Uterus (tissue), 4 donors: ENCODE measurements around the gene BLOC1S3. TPM values are rescaled to one million over a fixed set of nuclear protein-coding genes. Genes with fewer than 3 reads are reported as not detected.
A peak's percentile ranks its signal among the peaks of the same experiment; 100 is the strongest.

ENCODE experiments used
- DNase-seq, 2 donors: peaks; one replicate each; pipeline ENCODE4 v3.0.0-alpha.2; 2019 to 2020
- H3K27ac ChIP-seq, 2 donors: fragments of 200-600 bp; sonication (generic); 1 replicate in 1 of 2; 2 replicates in 1 of 2; pipeline ENCODE4 v1.5.1; 2016 to 2018
- H3K27me3 ChIP-seq, 2 donors: fragments of 200-600 bp; sonication (generic); one replicate each; pipeline ENCODE4 v1.5.1; 2018 to 2019; ENCODE audit warnings: control low read depth in 1 of 2
- H3K36me3 ChIP-seq, 2 donors: fragments of 200-600 bp; sonication (generic); one replicate each; pipeline ENCODE4 v1.5.1; 2019; ENCODE audit warnings: control low read depth in 1 of 2
- H3K4me1 ChIP-seq, 2 donors: fragments of 200-600 bp; sonication (generic); one replicate each; pipeline ENCODE4 v1.5.1; 2018 to 2019; ENCODE audit warnings: control low read depth in 1 of 2
- H3K4me3 ChIP-seq, 2 donors: fragments of 200-600 bp; sonication (generic); 1 replicate in 1 of 2; 2 replicates in 1 of 2; pipeline ENCODE4 v1.5.1; 2018 to 2019; ENCODE audit warnings: mild to moderate bottlenecking in 1 of 2
- H3K9me3 ChIP-seq, 2 donors: fragments of 200-600 bp; sonication (generic); one replicate each; pipeline ENCODE4 v1.5.1; 2019; ENCODE audit warnings: control low read depth in 1 of 2
- CTCF ChIP-seq, 4 experiments: fragments of 200-600 bp in 2 of 4; fragments of 450-650 bp in 2 of 4; sonication (generic) in 2 of 4; IDR thresholded peaks; one replicate each; pipeline ENCODE4 v1.5.1; 2016 to 2019; ENCODE audit warnings: antibody characterized with exemption in 4 of 4, mild to moderate bottlenecking in 2 of 4, moderate library complexity in 1 of 4
- POLR2A ChIP-seq, 2 donors: fragments of 450-650 bp; IDR thresholded peaks; one replicate each; pipeline ENCODE4 v1.6.1; 2016; ENCODE audit warnings: antibody characterized with exemption in 2 of 2, mild to moderate bottlenecking in 1 of 2, moderate library complexity in 1 of 2
- intact Hi-C: fragments of 100-400 bp; cut with DNase I; formaldehyde crosslinking; loops from one replicate; pipeline ENCODE4 v1.15.1; 2023; ENCODE audit warnings: low total_unique reads
- total RNA-seq, 4 donors: library from RNA; depleted of rRNA in 3 of 4; stranded (reverse); fragments of >200 nt in 3 of 4; gene quantifications; one replicate each; pipeline versions ENCODE4 v1.1.0 to v1.2.4, GENCODE V29; 2014 to 2023
- donor health status: DM: yes; HTN: yes; CAD: no.

BLOC1S3 gene
- total RNA-seq, 4 donors from 2014 or later: 4.6 to 16.2 (median 10.2) TPM; not detected in 1

GRCh38 chr19:45189971-45190370, 11.4 kb downstream of the BLOC1S3 start:
- Histone ChIP-seq H3K4me1 (no peaks in the 10 kb centered on the region), H3K27me3 (no peaks in the 10 kb centered on the region), H3K36me3 (no peaks in the 10 kb centered on the region), H3K9me3 (no peaks in the 10 kb centered on the region), H3K4me3 (no peak overlapping the region), H3K27ac (no peak overlapping the region)
- intact Hi-C loops: no loop called here
- TF ChIP-seq POLR2A (IDR thresholded peaks at IDR 0.05): no peak
- TF ChIP-seq CTCF (IDR thresholded peaks at IDR 0.05): no peak
- no peak for DNase-seq

- Histone ChIP-seq H3K9me3 (no peaks in the 10 kb centered on the region), H3K36me3 (no peaks in the 10 kb centered on the region), H3K27me3 (no peaks in the 10 kb centered on the region), H3K27ac (no peak overlapping the region), H3K4me1 (no peaks in the 10 kb centered on the region), H3K4me3 (no peak overlapping the region)
- no peak for TF ChIP-seq POLR2A (IDR thresholded peaks at IDR 0.05)
- TF ChIP-seq CTCF (IDR thresholded peaks at IDR 0.05): no peak
- intact Hi-C loops: no loop called here
- no peak for DNase-seq
These were observed 12.8 kb downstream of the BLOC1S3 start for GRCh38 chr19:45191375-45191774.

GRCh38 chr19:45195764-45196163, 17.2 kb downstream of the BLOC1S3 start:
- H3K27me3 ChIP-seq: no peaks in the 10 kb centered on the region
- no peak overlapping the region for H3K27ac ChIP-seq
- TF ChIP-seq POLR2A (IDR thresholded peaks at IDR 0.05): no peak
- TF ChIP-seq CTCF (IDR thresholded peaks at IDR 0.05): no peak
- H3K4me3 ChIP-seq: no peak overlapping the region
- H3K36me3 ChIP-seq: no peaks in the 10 kb centered on the region
- H3K9me3 ChIP-seq: no peaks in the 10 kb centered on the region
- no peak for DNase-seq
- H3K4me1 ChIP-seq: no peaks in the 10 kb centered on the region
- intact Hi-C loops: no loop called here

GRCh38 chr19:45200568-45200967, 22.0 kb downstream of the BLOC1S3 start:
- DNase-seq: peak in 1 of 2 donors; percentile 30
- H3K4me3 ChIP-seq: no peak overlapping the region
- no peaks in the 10 kb centered on the region for H3K4me1 ChIP-seq
- intact Hi-C loops: no loop called here
- TF ChIP-seq POLR2A (IDR thresholded peaks at IDR 0.05) (no peak), CTCF (IDR thresholded peaks at IDR 0.05) (peak in 2 of 4 experiments; percentile 38 to 66)
- no peaks in the 10 kb centered on the region for H3K36me3 ChIP-seq
- no peaks in the 10 kb centered on the region for H3K27me3 ChIP-seq
- no peaks in the 10 kb centered on the region for H3K9me3 ChIP-seq
- no peak overlapping the region for H3K27ac ChIP-seq

- TF ChIP-seq POLR2A (IDR thresholded peaks at IDR 0.05) (no peak), CTCF (IDR thresholded peaks at IDR 0.05) (no peak)
- Histone ChIP-seq H3K27me3 (no peaks in the 10 kb centered on the region), H3K27ac (no peak overlapping the region), H3K36me3 (no peaks in the 10 kb centered on the region), H3K9me3 (no peaks in the 10 kb centered on the region), H3K4me3 (no peak overlapping the region), H3K4me1 (no peaks in the 10 kb centered on the region)
- DNase-seq: no peak
- intact Hi-C loops: no loop called here
These were observed 24.1 kb downstream of the BLOC1S3 start for GRCh38 chr19:45202637-45203036.
